Neutrophil (primary cell): ENCODE data around the gene PAH.

ENCODE experiments used
- H3K27ac ChIP-seq: fragments of 200-600 bp; sonication (generic); 2 replicates; pipeline ENCODE4 v1.5.1; 2016; ENCODE audit warnings: mild to moderate bottlenecking, moderate library complexity
- H3K27me3 ChIP-seq: fragments of 200-600 bp; sonication (generic); 2 replicates; pipeline ENCODE4 v1.6.0; 2016; ENCODE audit warnings: mild to moderate bottlenecking
- H3K36me3 ChIP-seq: fragments of 200-600 bp; sonication (generic); 2 replicates; pipeline ENCODE4 v1.5.1; 2017
- H3K4me1 ChIP-seq, 2 experiments: fragments of 200-600 bp in 1 of 2; sonication (generic) in 1 of 2; 1 replicate in 1 of 2; 2 replicates in 1 of 2; pipeline versions ENCODE4 v1.5.1 to v1.6.1; 2013 to 2016; ENCODE audit warnings: low read depth in 1 of 2, low read length in 1 of 2, mild to moderate bottlenecking in 1 of 2, moderate library complexity in 1 of 2; ENCODE audit not compliant: control insufficient read depth in 1 of 2, insufficient read depth in 1 of 2
- H3K4me3 ChIP-seq, 2 experiments: fragments of 200-600 bp in 1 of 2; sonication (generic) in 1 of 2; 1 replicate in 1 of 2; 2 replicates in 1 of 2; pipeline ENCODE4 v1.5.1; 2013 to 2016; ENCODE audit warnings: low read depth in 1 of 2, low read length in 1 of 2, mild to moderate bottlenecking in 1 of 2, moderate library complexity in 1 of 2
- H3K9me3 ChIP-seq: fragments of 200-600 bp; sonication (generic); 2 replicates; pipeline ENCODE4 v1.5.1; 2016
- TF ChIP-seq, protein P1 (sequence below): fragments of 200-600 bp; sonication (generic); IDR thresholded peaks from 2 replicates; pipeline ENCODE4 v1.5.1; 2016; ENCODE audit warnings: antibody characterized with exemption

The PAH gene

DNA sequence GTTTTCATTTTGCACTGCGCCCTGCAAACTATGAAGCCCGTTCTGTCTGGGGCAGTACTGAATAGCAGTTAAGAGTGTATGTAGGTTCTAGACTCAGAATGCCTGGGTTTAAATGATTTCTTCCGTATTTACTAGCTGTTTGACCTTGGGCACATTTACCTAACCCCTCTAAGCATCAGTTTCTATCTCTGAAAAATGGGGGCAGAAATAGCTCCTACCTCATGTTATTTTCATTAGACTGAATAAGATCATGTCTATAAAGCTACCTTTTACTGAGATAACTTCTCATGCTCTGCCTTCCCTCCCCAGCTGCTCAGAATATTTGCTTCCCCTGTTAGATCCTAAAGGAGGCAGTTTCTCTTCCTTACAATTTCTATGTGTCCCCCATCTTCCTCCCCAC, 5.7 kb downstream of the PAH start:
- no peaks in the 10 kb centered on the region for H3K4me1 ChIP-seq
- H3K9me3 ChIP-seq = no peaks in the 10 kb centered on the region
- no peaks in the 10 kb centered on the region for H3K36me3 ChIP-seq
- TF ChIP-seq, protein P1, sequence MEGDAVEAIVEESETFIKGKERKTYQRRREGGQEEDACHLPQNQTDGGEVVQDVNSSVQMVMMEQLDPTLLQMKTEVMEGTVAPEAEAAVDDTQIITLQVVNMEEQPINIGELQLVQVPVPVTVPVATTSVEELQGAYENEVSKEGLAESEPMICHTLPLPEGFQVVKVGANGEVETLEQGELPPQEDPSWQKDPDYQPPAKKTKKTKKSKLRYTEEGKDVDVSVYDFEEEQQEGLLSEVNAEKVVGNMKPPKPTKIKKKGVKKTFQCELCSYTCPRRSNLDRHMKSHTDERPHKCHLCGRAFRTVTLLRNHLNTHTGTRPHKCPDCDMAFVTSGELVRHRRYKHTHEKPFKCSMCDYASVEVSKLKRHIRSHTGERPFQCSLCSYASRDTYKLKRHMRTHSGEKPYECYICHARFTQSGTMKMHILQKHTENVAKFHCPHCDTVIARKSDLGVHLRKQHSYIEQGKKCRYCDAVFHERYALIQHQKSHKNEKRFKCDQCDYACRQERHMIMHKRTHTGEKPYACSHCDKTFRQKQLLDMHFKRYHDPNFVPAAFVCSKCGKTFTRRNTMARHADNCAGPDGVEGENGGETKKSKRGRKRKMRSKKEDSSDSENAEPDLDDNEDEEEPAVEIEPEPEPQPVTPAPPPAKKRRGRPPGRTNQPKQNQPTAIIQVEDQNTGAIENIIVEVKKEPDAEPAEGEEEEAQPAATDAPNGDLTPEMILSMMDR = no peak
- H3K27ac ChIP-seq = no peak overlapping the region
- peaks cover 11% of the 10 kb centered on the region for H3K27me3 ChIP-seq
- H3K4me3 ChIP-seq = no peak overlapping the region

DNA sequence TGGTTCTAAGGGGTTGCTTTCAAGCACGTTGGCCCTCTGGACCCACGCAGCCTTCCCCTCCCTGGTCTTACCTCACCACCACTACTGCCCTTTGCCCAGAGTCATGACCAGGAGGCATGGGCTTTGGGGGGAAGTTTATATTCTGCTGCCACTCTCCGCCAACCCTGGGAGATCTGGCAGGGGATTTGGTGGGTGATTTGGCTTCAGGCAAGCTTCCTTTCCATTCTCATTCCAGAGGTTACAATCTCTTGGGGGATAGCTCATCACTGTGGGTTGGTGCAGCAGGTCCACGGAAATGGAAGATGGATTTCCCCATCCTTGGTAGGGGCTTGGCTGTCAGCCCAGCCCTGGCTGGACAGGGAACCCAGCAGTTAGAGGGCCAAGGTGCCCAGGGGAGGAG, 6.3 kb downstream of the PAH start:
- peaks cover 5% of the 10 kb centered on the region for H3K27me3 ChIP-seq
- H3K4me1 ChIP-seq = no peaks in the 10 kb centered on the region
- H3K4me3 ChIP-seq = no peak overlapping the region
- H3K36me3 ChIP-seq = no peaks in the 10 kb centered on the region
- H3K27ac ChIP-seq = no peak overlapping the region
- H3K9me3 ChIP-seq = no peaks in the 10 kb centered on the region
- TF ChIP-seq, protein P1 = no peak

DNA sequence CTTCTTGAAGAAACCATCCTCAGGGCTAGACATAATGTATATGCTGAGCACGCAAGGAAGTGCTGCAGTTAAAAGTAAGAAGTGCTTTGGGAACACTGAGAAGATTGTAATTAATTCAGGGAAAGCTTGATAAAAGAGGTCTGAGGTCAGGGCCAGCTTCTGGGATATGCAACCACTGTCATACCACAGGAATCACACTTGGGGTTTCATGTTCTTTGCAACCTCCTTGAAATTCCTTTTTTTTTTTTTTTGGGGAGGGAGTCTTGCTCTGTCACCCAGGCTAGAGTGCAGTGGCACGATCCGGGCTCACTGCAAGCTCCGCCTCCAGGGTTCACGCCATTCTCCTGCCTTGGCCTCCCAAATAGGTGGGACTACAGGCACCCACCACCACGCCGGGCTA, 6.9 kb downstream of the PAH start:
- no peaks in the 10 kb centered on the region for H3K9me3 ChIP-seq
- H3K27ac ChIP-seq = no peak overlapping the region
- no peak overlapping the region for H3K4me3 ChIP-seq
- TF ChIP-seq, protein P1 = no peak
- no peaks in the 10 kb centered on the region for H3K4me1 ChIP-seq
- H3K27me3 ChIP-seq = no peaks in the 10 kb centered on the region
- H3K36me3 ChIP-seq = no peaks in the 10 kb centered on the region

DNA sequence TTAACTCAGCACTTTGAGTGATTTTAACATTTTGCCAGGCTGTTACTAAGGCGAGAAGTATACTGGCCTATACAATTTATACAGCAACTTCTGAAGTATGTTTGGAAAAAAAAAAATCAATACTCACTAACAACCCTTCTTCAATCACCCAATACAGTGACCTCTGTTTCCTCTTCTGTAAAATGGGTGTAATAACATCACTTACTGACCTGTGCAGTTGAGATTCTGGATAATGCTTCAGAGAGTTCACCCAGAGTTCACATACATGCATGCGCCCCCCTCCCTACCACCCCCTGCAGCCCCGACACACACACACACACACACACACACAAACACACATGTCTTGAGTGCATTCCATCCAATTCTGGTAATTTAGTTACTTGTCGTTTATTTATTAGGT, 9.1 kb downstream of the PAH start:
- Histone ChIP-seq H3K4me3 (no peak overlapping the region), H3K27ac (no peak overlapping the region), H3K9me3 (no peaks in the 10 kb centered on the region), H3K27me3 (no peaks in the 10 kb centered on the region), H3K4me1 (no peaks in the 10 kb centered on the region), H3K36me3 (no peaks in the 10 kb centered on the region)
- TF ChIP-seq, protein P1 = no peak

DNA sequence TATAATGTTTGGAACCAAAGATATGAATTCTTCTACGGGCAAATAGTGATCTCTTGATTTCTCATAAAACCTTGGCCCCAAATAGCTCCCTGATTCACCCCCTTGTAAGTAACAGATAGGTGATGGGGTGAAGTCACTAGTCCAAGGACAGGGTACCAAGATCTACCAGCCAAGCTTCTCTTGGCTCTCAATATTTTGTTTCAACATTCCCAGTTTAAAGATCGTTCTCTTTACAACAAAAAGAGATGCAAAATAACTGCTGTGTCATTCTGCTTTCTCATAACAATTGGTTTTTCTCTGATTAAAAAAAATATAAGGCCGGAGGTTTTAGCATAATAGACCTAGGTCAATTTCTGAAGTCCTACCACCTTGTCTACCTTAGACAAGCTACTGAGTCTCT, 11.8 kb downstream of the PAH start:
- TF ChIP-seq, protein P1 = no peak
- H3K27me3 ChIP-seq = no peaks in the 10 kb centered on the region
- H3K36me3 ChIP-seq = no peaks in the 10 kb centered on the region
- no peak overlapping the region for H3K27ac ChIP-seq
- H3K4me3 ChIP-seq = no peak overlapping the region
- H3K4me1 ChIP-seq = no peaks in the 10 kb centered on the region
- H3K9me3 ChIP-seq = no peaks in the 10 kb centered on the region
